LNCAP (cell line): ENCODE results near the gene PRTN3.

Source experiments
- TF ChIP-seq, protein P1 (sequence below): fragments of 450-650 bp; IDR thresholded peaks from 2 replicates; pipeline ENCODE4 v1.5.1; 2017; ENCODE audit warnings: mild to moderate bottlenecking

Gene PRTN3

DNA sequence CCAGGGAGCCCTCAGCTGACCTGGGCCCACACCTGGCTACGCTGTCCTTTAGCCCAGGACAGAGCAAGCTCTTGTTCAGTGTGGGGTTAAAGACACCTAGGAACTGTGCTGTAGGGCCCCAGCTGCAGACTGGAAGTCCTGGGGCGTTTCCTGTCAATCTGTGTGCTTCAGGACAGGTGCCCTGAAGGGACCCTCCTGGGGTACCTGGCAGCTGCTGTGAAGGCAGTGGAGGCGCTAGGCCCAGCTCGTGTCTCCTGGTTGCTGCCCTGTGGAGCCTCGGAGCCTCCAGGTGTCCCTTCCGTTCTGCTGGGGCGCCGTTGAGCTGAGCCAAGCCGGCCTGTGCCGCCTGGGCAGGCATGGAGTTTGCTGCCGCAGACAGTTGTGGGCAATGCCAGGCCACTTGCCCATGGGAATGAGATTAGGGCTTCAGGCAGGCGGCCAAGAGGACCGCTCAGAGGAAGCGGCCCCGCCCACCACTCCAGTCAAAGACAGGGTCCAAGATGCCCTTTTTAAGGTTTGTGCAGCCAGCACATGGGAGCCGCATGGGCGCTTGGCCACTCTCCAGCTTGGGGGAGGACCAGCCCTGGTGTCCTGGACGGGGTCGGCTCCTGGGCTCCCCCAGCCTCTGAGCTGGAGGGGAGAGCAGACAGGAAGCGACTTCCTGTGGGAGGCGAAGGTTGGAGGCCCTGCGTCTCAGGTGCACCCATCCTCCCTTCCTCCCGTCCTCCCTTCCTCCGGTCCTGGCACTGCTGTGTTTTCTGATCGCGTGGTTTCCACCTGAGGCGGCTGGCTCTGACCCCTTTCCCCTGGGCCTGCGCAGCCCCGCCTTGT, 39.6 kb upstream of the PRTN3 start:
- TF ChIP-seq, protein P1, sequence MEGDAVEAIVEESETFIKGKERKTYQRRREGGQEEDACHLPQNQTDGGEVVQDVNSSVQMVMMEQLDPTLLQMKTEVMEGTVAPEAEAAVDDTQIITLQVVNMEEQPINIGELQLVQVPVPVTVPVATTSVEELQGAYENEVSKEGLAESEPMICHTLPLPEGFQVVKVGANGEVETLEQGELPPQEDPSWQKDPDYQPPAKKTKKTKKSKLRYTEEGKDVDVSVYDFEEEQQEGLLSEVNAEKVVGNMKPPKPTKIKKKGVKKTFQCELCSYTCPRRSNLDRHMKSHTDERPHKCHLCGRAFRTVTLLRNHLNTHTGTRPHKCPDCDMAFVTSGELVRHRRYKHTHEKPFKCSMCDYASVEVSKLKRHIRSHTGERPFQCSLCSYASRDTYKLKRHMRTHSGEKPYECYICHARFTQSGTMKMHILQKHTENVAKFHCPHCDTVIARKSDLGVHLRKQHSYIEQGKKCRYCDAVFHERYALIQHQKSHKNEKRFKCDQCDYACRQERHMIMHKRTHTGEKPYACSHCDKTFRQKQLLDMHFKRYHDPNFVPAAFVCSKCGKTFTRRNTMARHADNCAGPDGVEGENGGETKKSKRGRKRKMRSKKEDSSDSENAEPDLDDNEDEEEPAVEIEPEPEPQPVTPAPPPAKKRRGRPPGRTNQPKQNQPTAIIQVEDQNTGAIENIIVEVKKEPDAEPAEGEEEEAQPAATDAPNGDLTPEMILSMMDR, result no peak

DNA sequence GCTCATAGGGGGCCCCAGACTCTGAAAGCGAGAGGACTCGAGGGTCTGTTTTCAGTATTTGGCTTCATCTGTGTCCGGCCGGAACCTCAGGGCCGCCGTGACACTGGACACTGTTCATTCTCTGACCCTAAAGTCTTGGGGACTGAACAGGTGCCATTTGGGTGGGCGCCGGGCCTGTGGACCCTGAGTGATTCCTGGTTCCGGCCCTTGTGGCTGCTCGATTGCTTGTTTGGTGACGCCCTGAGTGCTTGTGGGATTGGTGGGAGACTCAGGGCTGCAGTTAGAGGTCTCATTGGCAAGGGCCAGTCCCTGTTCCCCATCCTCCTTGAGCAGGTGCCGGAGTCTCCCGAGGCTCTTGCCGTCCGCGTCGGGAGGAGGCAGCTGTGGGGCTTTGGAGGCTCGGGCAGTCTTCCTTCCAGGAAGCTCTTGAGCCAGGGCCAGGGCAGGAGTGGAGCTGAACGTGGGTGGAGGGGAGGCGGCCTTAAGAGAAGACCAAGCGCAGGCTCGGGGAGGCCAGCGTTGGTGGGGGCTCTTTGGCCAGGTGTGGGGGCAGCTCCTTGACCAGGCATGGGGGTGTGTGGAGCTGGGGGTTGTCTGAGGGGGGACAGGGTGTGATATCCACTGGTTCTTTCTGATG, 38.8 kb upstream of the PRTN3 start:
- TF ChIP-seq, protein P1, result no peak

DNA sequence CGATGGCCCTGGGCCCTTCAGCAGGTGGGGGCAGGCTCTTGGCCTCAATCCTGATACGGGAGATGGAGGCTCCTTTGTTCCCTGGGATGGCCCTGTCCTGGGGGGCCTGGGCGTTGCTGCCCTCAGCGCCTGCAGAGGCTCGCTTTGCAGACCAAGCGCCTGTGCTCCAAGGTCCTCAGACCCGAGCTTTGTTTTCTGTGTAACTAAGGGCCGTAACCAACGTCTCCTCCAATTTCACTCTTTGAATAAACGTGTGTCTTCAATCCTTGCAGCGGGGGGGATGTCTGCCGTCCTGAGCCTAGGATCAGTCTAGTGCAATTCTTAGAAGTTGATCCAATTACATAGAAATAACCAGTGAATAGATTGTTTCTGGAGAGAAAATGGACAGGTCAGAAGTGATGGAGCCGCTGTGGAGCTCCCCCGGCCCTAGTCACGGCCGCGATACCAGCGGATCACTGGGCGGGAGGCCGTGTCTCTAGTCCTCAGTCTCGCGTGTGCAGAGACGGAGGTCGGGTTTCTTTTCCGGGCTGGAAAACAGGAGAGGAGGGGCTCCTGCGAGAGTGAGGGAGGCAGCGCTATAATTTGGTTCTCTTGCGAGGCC, 38.2 kb upstream of the PRTN3 start:
- TF ChIP-seq, protein P1, result no peak

DNA sequence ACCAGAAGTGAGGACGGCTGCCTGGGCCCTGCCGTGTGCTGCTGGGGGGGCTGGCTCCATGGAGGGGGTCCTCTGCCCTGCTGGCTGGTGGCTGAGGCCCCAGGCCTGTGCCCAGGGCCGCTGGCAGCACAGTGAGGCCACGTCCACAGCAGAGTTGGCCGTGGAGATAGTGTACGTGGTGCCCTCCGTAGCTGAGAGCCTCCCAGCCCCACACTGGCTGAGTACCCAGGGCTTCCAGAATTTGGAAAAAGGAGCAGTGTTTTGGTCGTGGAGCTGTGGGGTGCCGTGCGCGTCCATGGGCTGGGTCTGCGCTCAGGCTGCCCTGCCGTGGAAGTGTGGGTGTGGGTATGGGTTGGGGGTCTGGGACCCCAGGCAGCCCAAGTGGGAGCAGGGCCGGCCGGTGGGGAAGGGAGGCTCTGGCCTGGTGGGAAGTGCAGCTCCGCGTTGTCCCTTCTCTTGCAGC, 37.7 kb upstream of the PRTN3 start:
- TF ChIP-seq, protein P1, result no peak

DNA sequence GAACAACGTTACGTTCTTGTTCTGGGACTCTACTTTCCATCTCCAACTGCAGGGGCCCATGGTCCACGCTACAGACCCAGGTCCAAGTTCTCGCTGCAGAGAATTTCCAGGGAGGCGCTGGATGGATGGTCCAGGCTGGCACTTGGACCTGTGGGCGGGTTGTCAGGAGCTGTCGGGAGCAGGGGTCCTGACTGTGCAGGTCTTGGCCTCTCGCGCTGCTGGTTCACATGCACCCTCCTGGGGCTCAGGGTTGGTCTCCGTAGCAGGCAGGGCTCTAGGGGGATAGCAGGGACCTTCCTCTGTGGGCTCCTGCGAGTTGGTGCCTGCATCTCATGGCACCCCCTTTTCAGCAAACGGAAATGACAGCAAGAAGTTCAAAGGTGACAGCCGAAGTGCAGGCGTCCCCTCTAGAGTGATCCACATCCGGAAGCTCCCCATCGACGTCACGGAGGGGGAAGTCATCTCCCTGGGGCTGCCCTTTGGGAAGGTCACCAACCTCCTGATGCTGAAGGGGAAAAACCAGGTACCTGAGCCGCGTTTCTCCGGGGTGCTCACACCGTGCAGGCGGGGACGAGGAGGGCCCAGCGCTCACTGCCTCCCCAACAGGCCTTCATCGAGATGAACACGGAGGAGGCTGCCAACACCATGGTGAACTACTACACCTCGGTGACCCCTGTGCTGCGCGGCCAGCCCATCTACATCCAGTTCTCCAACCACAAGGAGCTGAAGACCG, 36.9 kb upstream of the PRTN3 start:
- TF ChIP-seq, protein P1, result no peak

DNA sequence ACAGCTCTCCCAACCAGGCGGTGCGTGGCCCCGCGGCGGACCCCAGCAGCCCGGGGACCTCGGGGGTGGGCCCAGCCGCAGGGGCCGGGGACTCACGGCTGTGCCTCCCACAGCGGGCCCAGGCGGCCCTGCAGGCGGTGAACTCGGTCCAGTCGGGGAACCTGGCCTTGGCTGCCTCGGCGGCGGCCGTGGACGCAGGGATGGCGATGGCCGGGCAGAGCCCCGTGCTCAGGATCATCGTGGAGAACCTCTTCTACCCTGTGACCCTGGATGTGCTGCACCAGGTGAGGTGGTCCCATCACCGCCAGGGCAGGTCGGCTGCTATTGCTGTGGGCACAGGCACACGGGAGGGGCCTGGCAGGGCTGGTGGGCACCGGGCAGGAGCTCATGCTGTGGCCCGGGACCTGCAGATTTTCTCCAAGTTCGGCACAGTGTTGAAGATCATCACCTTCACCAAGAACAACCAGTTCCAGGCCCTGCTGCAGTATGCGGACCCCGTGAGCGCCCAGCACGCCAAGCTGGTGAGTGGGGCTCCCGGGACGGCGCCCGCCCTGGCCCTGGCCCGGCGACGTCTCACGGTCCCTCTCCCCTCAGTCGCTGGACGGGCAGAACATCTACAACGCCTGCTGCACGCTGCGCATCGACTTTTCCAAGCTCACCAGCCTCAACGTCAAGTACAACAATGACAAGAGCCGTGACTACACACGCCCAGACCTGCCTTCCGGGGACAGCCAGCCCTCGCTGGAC, 36.2 kb upstream of the PRTN3 start:
- TF ChIP-seq, protein P1, result no peak

DNA sequence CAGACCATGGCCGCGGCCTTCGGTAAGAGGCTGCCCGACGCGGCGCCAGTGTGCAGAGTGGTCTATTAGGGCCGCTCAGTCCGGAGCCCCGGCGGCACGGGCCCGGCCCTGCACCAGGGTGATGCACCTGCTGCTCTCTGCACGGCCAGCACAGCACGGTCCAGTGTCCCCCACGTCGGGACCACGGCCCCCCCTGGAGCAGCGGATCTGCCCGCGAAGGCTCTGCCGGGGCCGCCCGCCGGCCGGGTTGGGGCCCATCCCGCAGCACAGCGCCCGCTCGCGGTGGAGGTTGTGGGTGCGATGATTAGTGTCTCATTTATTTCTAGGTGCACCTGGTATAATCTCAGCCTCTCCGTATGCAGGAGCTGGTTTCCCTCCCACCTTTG, 35.6 kb upstream of the PRTN3 start:
- TF ChIP-seq, protein P1, result no peak
